Natural killer cell (primary cell): ENCODE data around the gene SLC18A3. TPM values are rescaled to one million over a fixed set of nuclear protein-coding genes. Genes with fewer than 3 reads are reported as not detected.

Source experiments
- ATAC-seq, 3 donors: fragments of 150-1000 bp in 2 of 3; fragments of 200-7000 bp in 1 of 3; cut with Tn5 transposase; 1 replicate in 1 of 3; 2 replicates in 2 of 3; pipeline ENCODE4 v1.10.0; 2021; ENCODE audit warnings: mild to moderate bottlenecking in 2 of 3, moderate library complexity in 2 of 3
- DNase-seq, 2 donors: peaks; one replicate each; pipeline versions ENCODE4 v3.0.0 to v3.0.0-alpha.2; 2013 to 2021; ENCODE audit warnings: mixed read lengths in 1 of 2
- H3K27ac ChIP-seq: one replicate; pipeline ENCODE4 v1.5.1; 2013; ENCODE audit warnings: mild to moderate bottlenecking, low read length
- H3K27me3 ChIP-seq: one replicate; pipeline ENCODE4 v1.6.1; 2013; ENCODE audit warnings: low read length; ENCODE audit not compliant: control insufficient read depth, insufficient read depth
- H3K36me3 ChIP-seq: one replicate; pipeline ENCODE4 v1.6.1; 2013; ENCODE audit warnings: low read length; ENCODE audit not compliant: control insufficient read depth, insufficient read depth
- H3K4me1 ChIP-seq: one replicate; pipeline ENCODE4 v1.6.1; 2013; ENCODE audit warnings: low read length; ENCODE audit not compliant: control insufficient read depth, insufficient read depth
- H3K4me3 ChIP-seq: one replicate; pipeline ENCODE4 v1.5.1; 2013; ENCODE audit warnings: low read length
- H3K9me3 ChIP-seq: one replicate; pipeline ENCODE4 v1.6.1; 2013; ENCODE audit warnings: low read length; ENCODE audit not compliant: control insufficient read depth, insufficient read depth
- H3K27ac Mint-ChIP-seq, 2 donors: one replicate each; pipeline ENCODE4 v1.8.0; 2022; ENCODE audit warnings: mild to moderate bottlenecking in 2 of 2, mixed read lengths in 2 of 2, moderate library complexity in 1 of 2
- H3K27me3 Mint-ChIP-seq, 2 donors: one replicate each; pipeline ENCODE4 v1.8.0; 2022; ENCODE audit warnings: low read depth in 2 of 2, mixed read lengths in 2 of 2
- H3K36me3 Mint-ChIP-seq: one replicate; pipeline ENCODE4 v1.8.0; 2022; ENCODE audit warnings: mixed read lengths
- H3K4me1 Mint-ChIP-seq, 2 donors: one replicate each; pipeline ENCODE4 v1.8.0; 2022; ENCODE audit warnings: mixed read lengths in 2 of 2
- H3K4me3 Mint-ChIP-seq: one replicate; pipeline ENCODE4 v1.8.0; 2022; ENCODE audit warnings: mild to moderate bottlenecking, moderate library complexity, mixed read lengths
- H3K9me3 Mint-ChIP-seq, 2 donors: one replicate each; pipeline ENCODE4 v1.8.0; 2022; ENCODE audit warnings: mixed read lengths in 2 of 2
- CTCF ChIP-seq: fragments of 200-600 bp; IDR thresholded peaks from one replicate; pipeline ENCODE4 v1.8.0; 2022; ENCODE audit warnings: antibody characterized with exemption
- WGBS: methylation state at CpG from one replicate; pipeline ENCODE4 v1.1.7; 2013; ENCODE audit warnings: missing lambda C conversion rate; ENCODE audit not compliant: insufficient coverage; 5-methylcytosine and 5-hydroxymethylcytosine counted together
- intact Hi-C: fragments of 100-400 bp; cut with micrococcal nuclease; formaldehyde crosslinking; loops from one replicate; pipeline ENCODE4 v1.14.2; 2022
- total RNA-seq, 4 donors: library from RNA; stranded (reverse); fragments of 120-200 nt in 1 of 4; gene quantifications; one replicate each; pipeline versions ENCODE4 v1.2.3 to v1.2.4, GENCODE V29; 2013 to 2022

The SLC18A3 gene
- total RNA-seq, 3 donors from 2014 or later (not counting 1 experiment from before 2014, with no cell fraction given) = not detected

- Mint-ChIP-seq H3K36me3 (no peaks in the 10 kb centered on the region), H3K4me3 (no peak overlapping the region), H3K9me3 (no peaks in the 10 kb centered on the region), H3K27ac (no peak overlapping the region), H3K27me3 (peaks cover 31 to 52% of the 10 kb centered on the region in 2 donors), H3K4me1 (no peaks in the 10 kb centered on the region)
- no peak overlapping the region for H3K4me3 ChIP-seq
- intact Hi-C loops = no loop called here
- DNase-seq (no peak), ATAC-seq (no peak)
- 68% methylated on average over 4 of the region's 4 CpGs for WGBS
- no peaks in the 10 kb centered on the region for H3K27me3 ChIP-seq
- H3K36me3 ChIP-seq = no peaks in the 10 kb centered on the region
- no peak overlapping the region for H3K27ac ChIP-seq
- no peaks in the 10 kb centered on the region for H3K4me1 ChIP-seq
- no peaks in the 10 kb centered on the region for H3K9me3 ChIP-seq
- TF ChIP-seq CTCF = no peak
Measured at GRCh38 chr10:49600781-49601400, 9.2 kb upstream of the SLC18A3 start.

- H3K9me3 ChIP-seq = no peaks in the 10 kb centered on the region
- TF ChIP-seq CTCF = no peak
- ATAC-seq = no peak
- Mint-ChIP-seq H3K36me3 (no peaks in the 10 kb centered on the region), H3K27ac (no peak overlapping the region), H3K9me3 (no peaks in the 10 kb centered on the region), H3K4me1 (peaks cover 3% of the 10 kb centered on the region in 2 donors), H3K4me3 (no peak overlapping the region), H3K27me3 (peaks cover 27 to 53% of the 10 kb centered on the region in 2 donors)
- H3K27me3 ChIP-seq = peaks cover 2% of the 10 kb centered on the region
- no peak overlapping the region for H3K27ac ChIP-seq
- no peak for DNase-seq
- no peaks in the 10 kb centered on the region for H3K36me3 ChIP-seq
- 82% methylated on average over 7 of the region's 7 CpGs for WGBS
- H3K4me3 ChIP-seq = no peak overlapping the region
- intact Hi-C loops = no loop called here
- no peaks in the 10 kb centered on the region for H3K4me1 ChIP-seq
Measured at GRCh38 chr10:49601857-49602256, 8.3 kb upstream of the SLC18A3 start.

DNA sequence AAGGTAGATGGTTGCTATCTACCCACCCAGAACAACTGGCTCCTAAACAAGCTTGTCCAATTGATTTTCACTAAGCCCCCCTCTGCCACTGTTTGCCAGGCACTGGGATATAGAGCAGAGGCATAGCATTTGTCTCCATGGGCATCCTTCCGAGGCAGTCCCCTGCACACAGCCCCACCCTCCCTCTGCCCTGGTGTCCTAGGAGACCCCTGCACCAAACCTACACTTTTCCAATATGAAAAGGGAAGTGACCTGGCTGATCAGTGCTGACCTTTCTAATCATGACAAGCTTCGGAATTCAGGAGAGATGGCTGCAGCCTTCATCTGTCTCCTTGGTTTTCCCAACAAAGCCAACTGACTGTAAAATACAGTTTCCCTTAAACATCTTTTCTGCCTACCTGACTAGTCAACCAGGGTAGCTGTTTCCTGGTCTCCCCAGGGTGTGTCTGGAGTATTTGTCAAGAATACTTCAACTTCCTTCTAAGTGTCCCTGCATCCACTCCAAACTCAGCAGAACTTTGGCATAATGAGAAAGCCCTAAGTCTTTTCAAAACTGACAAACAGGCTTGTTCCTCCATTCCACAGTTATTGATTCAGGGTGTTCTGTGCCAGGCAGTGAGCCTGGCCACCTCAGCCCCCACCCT is 7.6 kb upstream of the SLC18A3 start:
- 81% methylated on average over 2 of the region's 2 CpGs for WGBS
- H3K4me1 Mint-ChIP-seq = peaks cover 9% of the 10 kb centered on the region in 2 donors
- intact Hi-C loops = no loop called here
- H3K36me3 Mint-ChIP-seq = no peaks in the 10 kb centered on the region
- H3K9me3 Mint-ChIP-seq = no peaks in the 10 kb centered on the region
- Histone ChIP-seq H3K4me1 (peaks cover 5% of the 10 kb centered on the region), H3K36me3 (no peaks in the 10 kb centered on the region), H3K27me3 (peaks cover 2% of the 10 kb centered on the region), H3K4me3 (no peak overlapping the region), H3K9me3 (no peaks in the 10 kb centered on the region), H3K27ac (no peak overlapping the region)
- H3K27ac Mint-ChIP-seq = no peak overlapping the region
- TF ChIP-seq CTCF = no peak
- no peak for DNase-seq
- no peak for ATAC-seq
- H3K27me3 Mint-ChIP-seq = peaks cover 26 to 60% of the 10 kb centered on the region in 2 donors
- no peak overlapping the region for H3K4me3 Mint-ChIP-seq
